ENCODE results near the gene FLT4.

GRCh38 chr5:180605554-180606214, 43.7 kb downstream of the FLT4 start:
- TF ChIP-seq CTCF (IDR thresholded peaks at IDR 0.05; ENCODE audit: low read length) (peak; percentile 81), EZH2 (IDR thresholded peaks at IDR 0.05; ENCODE audit: borderline replicate concordance, low read length) (no peak)
